HEK293 (cell line): ENCODE measurements around the gene VPS13D.

Source experiments
- FEZF1 ChIP-seq: fragments of 450-650 bp; formaldehyde crosslinking; IDR thresholded peaks from 2 replicates; pipeline ENCODE4 v1.5.1; 2016; ENCODE audit warnings: missing biosample characterization, missing genetic modification characterization
- GLIS1 ChIP-seq: fragments of 450-650 bp; formaldehyde crosslinking; IDR thresholded peaks from 2 replicates; pipeline ENCODE4 v1.5.1; 2016; ENCODE audit warnings: missing biosample characterization, missing genetic modification characterization
- HIC1 ChIP-seq: fragments of 450-650 bp; formaldehyde crosslinking; IDR thresholded peaks from 2 replicates; pipeline ENCODE4 v1.5.1; 2016; ENCODE audit warnings: missing biosample characterization, missing genetic modification characterization
- KLF10 ChIP-seq: fragments of 450-650 bp; IDR thresholded peaks from 2 replicates; pipeline ENCODE4 v1.5.1; 2018; ENCODE audit warnings: missing biosample characterization, mild to moderate bottlenecking, missing genetic modification characterization
- KLF16 ChIP-seq: fragments of 450-650 bp; formaldehyde crosslinking; IDR thresholded peaks from 2 replicates; pipeline ENCODE4 v1.5.1; 2017; ENCODE audit warnings: missing biosample characterization, missing genetic modification characterization
- PRDM10 ChIP-seq: fragments of 450-650 bp; formaldehyde crosslinking; IDR thresholded peaks from 2 replicates; pipeline ENCODE4 v1.5.1; 2016; ENCODE audit warnings: missing biosample characterization, missing genetic modification characterization
- TSHZ1 ChIP-seq: fragments of 450-650 bp; formaldehyde crosslinking; IDR thresholded peaks from 2 replicates; pipeline ENCODE4 v1.5.1; 2016; ENCODE audit warnings: missing biosample characterization, missing genetic modification characterization, borderline replicate concordance
- ZBTB10 ChIP-seq: fragments of 450-650 bp; formaldehyde crosslinking; IDR thresholded peaks from 2 replicates; pipeline ENCODE4 v1.5.1; 2016; ENCODE audit warnings: missing biosample characterization, missing genetic modification characterization
- ZBTB21 ChIP-seq: fragments of 450-650 bp; formaldehyde crosslinking; IDR thresholded peaks from 2 replicates; pipeline ENCODE4 v1.5.1; 2017; ENCODE audit warnings: missing biosample characterization, missing genetic modification characterization
- ZEB2 ChIP-seq: fragments of 450-650 bp; formaldehyde crosslinking; IDR thresholded peaks from 2 replicates; pipeline ENCODE4 v1.5.1; 2016; ENCODE audit warnings: missing biosample characterization, missing genetic modification characterization
- ZNF140 ChIP-seq: fragments of 450-650 bp; formaldehyde crosslinking; IDR thresholded peaks from 2 replicates; pipeline ENCODE4 v1.5.1; 2016; ENCODE audit warnings: missing biosample characterization, missing genetic modification characterization
- ZNF394 ChIP-seq: fragments of 450-650 bp; formaldehyde crosslinking; IDR thresholded peaks from 2 replicates; pipeline ENCODE4 v1.5.1; 2016; ENCODE audit warnings: missing biosample characterization, missing genetic modification characterization, mild to moderate bottlenecking, moderate library complexity, borderline replicate concordance
- ZNF398 ChIP-seq: fragments of 450-650 bp; formaldehyde crosslinking; IDR thresholded peaks from 2 replicates; pipeline ENCODE4 v1.5.1; 2017; ENCODE audit warnings: missing biosample characterization, missing genetic modification characterization
- ZNF580 ChIP-seq: fragments of 450-650 bp; formaldehyde crosslinking; IDR thresholded peaks from 2 replicates; pipeline ENCODE4 v1.5.1; 2016; ENCODE audit warnings: missing biosample characterization, missing genetic modification characterization
- ZNF629 ChIP-seq: fragments of 450-650 bp; formaldehyde crosslinking; IDR thresholded peaks from 2 replicates; pipeline ENCODE4 v1.5.1; 2017; ENCODE audit warnings: missing biosample characterization, missing genetic modification characterization
- ZNF785 ChIP-seq: fragments of 450-650 bp; formaldehyde crosslinking; IDR thresholded peaks from 2 replicates; pipeline ENCODE4 v1.5.1; 2016; ENCODE audit warnings: missing biosample characterization, missing genetic modification characterization
- ZNF830 ChIP-seq: fragments of 450-650 bp; IDR thresholded peaks from 2 replicates; pipeline ENCODE4 v1.5.0; 2018; ENCODE audit warnings: missing biosample characterization, missing genetic modification characterization, low read depth, mild to moderate bottlenecking, moderate library complexity
- ZSCAN23 ChIP-seq: fragments of 450-650 bp; formaldehyde crosslinking; IDR thresholded peaks from 2 replicates; pipeline ENCODE4 v1.5.1; 2016; ENCODE audit warnings: missing biosample characterization, missing genetic modification characterization
- ZSCAN5A ChIP-seq: fragments of 450-650 bp; formaldehyde crosslinking; IDR thresholded peaks from 2 replicates; pipeline ENCODE4 v1.5.1; 2016; ENCODE audit warnings: missing biosample characterization, missing genetic modification characterization

Gene VPS13D

GRCh38 chr1:12539705-12540579 is 310.1 kb downstream of the VPS13D start (continued):
- TF ChIP-seq ZBTB10 (tag by site-specific recombination): peak; percentile 53; the same call in 1 of the 2 replicates
- TF ChIP-seq KLF10 (tag by site-specific recombination): 0 out of 2 replicates have a peak, but pooled peaks have one; percentile 32
- TF ChIP-seq ZNF629: peak; percentile 86
- 0 out of 2 replicates have a peak, but pooled peaks have one; percentile 18 for TF ChIP-seq ZNF394 (tag by site-specific recombination)
- peak; percentile 89; the same call in 1 of the 2 replicates for TF ChIP-seq ZSCAN5A (tag by site-specific recombination)
- peak; percentile 82 for TF ChIP-seq ZNF398 (tag by site-specific recombination)
- TF ChIP-seq HIC1 (tag by site-specific recombination): 0 out of 2 replicates have a peak, but pooled peaks have one; percentile 40
- TF ChIP-seq ZNF830 (tag by site-specific recombination): no peak
- no peak for TF ChIP-seq ZNF140 (tag by site-specific recombination)
- TF ChIP-seq ZNF785 (tag by site-specific recombination): 0 out of 2 replicates have a peak, but pooled peaks have one; percentile 67
- TF ChIP-seq ZSCAN23: 0 out of 2 replicates have a peak, but pooled peaks have one; percentile 55
- TF ChIP-seq TSHZ1 (tag by site-specific recombination): 0 out of 2 replicates have a peak, but pooled peaks have one; percentile 22
- TF ChIP-seq GLIS1 (tag by site-specific recombination): peak; percentile 93
- TF ChIP-seq ZEB2 (tag by site-specific recombination): peak; percentile 71; the same call in 1 of the 2 replicates
- peak; percentile 87 for TF ChIP-seq ZBTB21 (tag by site-specific recombination)
- TF ChIP-seq ZNF580 (tag by site-specific recombination): peak; percentile 92
- peak; percentile 31; the same call in 1 of the 2 replicates for TF ChIP-seq FEZF1 (tag by site-specific recombination)
- peak; percentile 87 for TF ChIP-seq PRDM10
- TF ChIP-seq KLF16 (tag by site-specific recombination): no peak
